Panc1 (cell line): ENCODE results near the gene SMCHD1. TPM values are rescaled to one million over a fixed set of nuclear protein-coding genes. Genes with fewer than 3 reads are reported as not detected.
"Not testable (repeated sequence)": the region's sequence is repeated elsewhere in the genome, so short reads cannot be mapped to it uniquely, and the experiment has no call there.

Experiments used
- ATAC-seq: fragments of 200-7000 bp; cut with Tn5 transposase; 2 replicates; pipeline ENCODE4 v1.9.1; 2020; ENCODE audit warnings: mild to moderate bottlenecking, moderate library complexity
- BruUV-seq: library from RNA; stranded (reverse); fragments of 400-500 nt; replicated peaks from 2 replicates; lab custom pipeline; 2021; lab: Mats Ljungman, UMichigan
- CTCF ChIA-PET: fragments of 300-600 bp; sonication (Branson Sonifier 250); formaldehyde crosslinking; loops from one replicate; lab custom pipeline; 2022; ENCODE audit warnings: antibody characterized with exemption; lab: Charles Lee
- POLR2A ChIA-PET: fragments of 300-600 bp; sonication (Branson Sonifier 250); formaldehyde crosslinking; loops from one replicate; lab custom pipeline; 2022; ENCODE audit warnings: antibody characterized with exemption; lab: Charles Lee
- DNase-seq: peaks from one replicate; pipeline ENCODE4 v3.0.0-alpha.2; 2010; ENCODE audit warnings: low read depth, low spot score
- H3K27ac ChIP-seq: 2 replicates; pipeline ENCODE4 v1.5.1; 2011; ENCODE audit warnings: mild to moderate bottlenecking, low read length, inconsistent platforms
- H3K27me3 ChIP-seq: fragments of 200-500 bp; sonication (Bioruptor generic); 2 replicates; pipeline ENCODE4 v1.6.0; 2014; ENCODE audit warnings: low read length, inconsistent platforms; ENCODE audit not compliant: control insufficient read depth, insufficient read depth
- H3K36me3 ChIP-seq: fragments of 200-500 bp; sonication (Bioruptor generic); 2 replicates; pipeline ENCODE4 v1.5.1; 2014; ENCODE audit warnings: inconsistent platforms, mild to moderate bottlenecking, low read length, moderate library complexity; ENCODE audit not compliant: control insufficient read depth, insufficient read depth
- H3K4me1 ChIP-seq: 2 replicates; pipeline ENCODE4 v1.5.1; 2011; ENCODE audit warnings: inconsistent platforms, mild to moderate bottlenecking, low read length, moderate library complexity; ENCODE audit not compliant: control insufficient read depth, insufficient read depth
- H3K4me3 ChIP-seq, 2 experiments: 2 replicates each; pipeline ENCODE4 v1.5.1; 2011 to 2012; ENCODE audit warnings: low read depth in 2 of 2, low read length in 2 of 2, mild to moderate bottlenecking in 2 of 2, inconsistent platforms in 1 of 2, moderate library complexity in 1 of 2
- H3K9me3 ChIP-seq: fragments of 200-500 bp; sonication (Bioruptor generic); 2 replicates; pipeline ENCODE4 v1.5.1; 2014; ENCODE audit warnings: low read depth, mild to moderate bottlenecking, inconsistent platforms, low read length, moderate library complexity; ENCODE audit not compliant: control insufficient read depth, insufficient read depth
- POLR2AphosphoS5 ChIP-seq: IDR thresholded peaks from 2 replicates; pipeline ENCODE4 v1.6.1; 2012; ENCODE audit warnings: mild to moderate bottlenecking, low read depth, low read length, moderate library complexity
- SIN3A ChIP-seq: IDR thresholded peaks from 2 replicates; pipeline ENCODE4 v1.6.1; 2012; ENCODE audit warnings: low read depth, mild to moderate bottlenecking, low read length, moderate library complexity, borderline replicate concordance; ENCODE audit not compliant: insufficient read depth
- TCF7L2 ChIP-seq: IDR thresholded peaks from 2 replicates; pipeline ENCODE4 v1.6.1; 2011; ENCODE audit warnings: mild to moderate bottlenecking, low read depth, low read length, inconsistent platforms
- in situ Hi-C: cut with HindIII; loops from 2 replicates; pipeline ENCODE4 v1.10.0; 2016; ENCODE audit warnings: low sequenced_read_pairs, low pct_unique_long_range_greater_than_20kb
- intact Hi-C: fragments of 100-400 bp; cut with micrococcal nuclease; formaldehyde crosslinking; loops from one replicate; pipeline ENCODE4 v1.10.0; 2022; ENCODE audit not compliant: unreplicated experiment
- total RNA-seq: library from RNA; stranded (reverse); gene quantifications from one replicate; pipeline ENCODE4 v1.2.1, GENCODE V29; 2021; ENCODE audit not compliant: unreplicated experiment
- TF ChIP-seq, protein P1 (sequence below), 2 experiments: IDR thresholded peaks; 2 replicates each; pipeline ENCODE4 v1.6.1; 2011 to 2012; ENCODE audit warnings: low read depth in 2 of 2, control low read depth in 1 of 2, low read length in 1 of 2, mild to moderate bottlenecking in 1 of 2, moderate library complexity in 1 of 2; ENCODE audit not compliant: insufficient read depth in 1 of 2
- TF ChIP-seq, protein P2 (sequence below): fragments of 450-650 bp; IDR thresholded peaks from 2 replicates; pipeline ENCODE4 v1.5.1; 2017; ENCODE audit warnings: mild to moderate bottlenecking

The SMCHD1 gene
- total RNA-seq, 1 experiment from 2014 or later = 40.9 TPM

- peaks cover 16% of the 10 kb centered on the region for H3K36me3 ChIP-seq
- intact Hi-C loops = no loop called here
- in situ Hi-C loops = no loop called here
- no peak for TF ChIP-seq SIN3A
- no peak for TF ChIP-seq POLR2AphosphoS5
- TF ChIP-seq, protein P1, sequence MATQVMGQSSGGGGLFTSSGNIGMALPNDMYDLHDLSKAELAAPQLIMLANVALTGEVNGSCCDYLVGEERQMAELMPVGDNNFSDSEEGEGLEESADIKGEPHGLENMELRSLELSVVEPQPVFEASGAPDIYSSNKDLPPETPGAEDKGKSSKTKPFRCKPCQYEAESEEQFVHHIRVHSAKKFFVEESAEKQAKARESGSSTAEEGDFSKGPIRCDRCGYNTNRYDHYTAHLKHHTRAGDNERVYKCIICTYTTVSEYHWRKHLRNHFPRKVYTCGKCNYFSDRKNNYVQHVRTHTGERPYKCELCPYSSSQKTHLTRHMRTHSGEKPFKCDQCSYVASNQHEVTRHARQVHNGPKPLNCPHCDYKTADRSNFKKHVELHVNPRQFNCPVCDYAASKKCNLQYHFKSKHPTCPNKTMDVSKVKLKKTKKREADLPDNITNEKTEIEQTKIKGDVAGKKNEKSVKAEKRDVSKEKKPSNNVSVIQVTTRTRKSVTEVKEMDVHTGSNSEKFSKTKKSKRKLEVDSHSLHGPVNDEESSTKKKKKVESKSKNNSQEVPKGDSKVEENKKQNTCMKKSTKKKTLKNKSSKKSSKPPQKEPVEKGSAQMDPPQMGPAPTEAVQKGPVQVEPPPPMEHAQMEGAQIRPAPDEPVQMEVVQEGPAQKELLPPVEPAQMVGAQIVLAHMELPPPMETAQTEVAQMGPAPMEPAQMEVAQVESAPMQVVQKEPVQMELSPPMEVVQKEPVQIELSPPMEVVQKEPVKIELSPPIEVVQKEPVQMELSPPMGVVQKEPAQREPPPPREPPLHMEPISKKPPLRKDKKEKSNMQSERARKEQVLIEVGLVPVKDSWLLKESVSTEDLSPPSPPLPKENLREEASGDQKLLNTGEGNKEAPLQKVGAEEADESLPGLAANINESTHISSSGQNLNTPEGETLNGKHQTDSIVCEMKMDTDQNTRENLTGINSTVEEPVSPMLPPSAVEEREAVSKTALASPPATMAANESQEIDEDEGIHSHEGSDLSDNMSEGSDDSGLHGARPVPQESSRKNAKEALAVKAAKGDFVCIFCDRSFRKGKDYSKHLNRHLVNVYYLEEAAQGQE (IDR thresholded peaks at IDR 0.05; ENCODE audit: insufficient read depth in 1 of 2, low read depth in 2 of 2, low read length in 1 of 2) = no peak
- TF ChIP-seq, protein P2, sequence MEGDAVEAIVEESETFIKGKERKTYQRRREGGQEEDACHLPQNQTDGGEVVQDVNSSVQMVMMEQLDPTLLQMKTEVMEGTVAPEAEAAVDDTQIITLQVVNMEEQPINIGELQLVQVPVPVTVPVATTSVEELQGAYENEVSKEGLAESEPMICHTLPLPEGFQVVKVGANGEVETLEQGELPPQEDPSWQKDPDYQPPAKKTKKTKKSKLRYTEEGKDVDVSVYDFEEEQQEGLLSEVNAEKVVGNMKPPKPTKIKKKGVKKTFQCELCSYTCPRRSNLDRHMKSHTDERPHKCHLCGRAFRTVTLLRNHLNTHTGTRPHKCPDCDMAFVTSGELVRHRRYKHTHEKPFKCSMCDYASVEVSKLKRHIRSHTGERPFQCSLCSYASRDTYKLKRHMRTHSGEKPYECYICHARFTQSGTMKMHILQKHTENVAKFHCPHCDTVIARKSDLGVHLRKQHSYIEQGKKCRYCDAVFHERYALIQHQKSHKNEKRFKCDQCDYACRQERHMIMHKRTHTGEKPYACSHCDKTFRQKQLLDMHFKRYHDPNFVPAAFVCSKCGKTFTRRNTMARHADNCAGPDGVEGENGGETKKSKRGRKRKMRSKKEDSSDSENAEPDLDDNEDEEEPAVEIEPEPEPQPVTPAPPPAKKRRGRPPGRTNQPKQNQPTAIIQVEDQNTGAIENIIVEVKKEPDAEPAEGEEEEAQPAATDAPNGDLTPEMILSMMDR = no peak
- no peak for TF ChIP-seq TCF7L2
- ChIA-PET CTCF (no interaction called here), POLR2A (no interaction called here)
- DNase-seq = no peak
- BruUV-seq = no TSS peak
- no peak overlapping the region for H3K4me3 ChIP-seq
- no peak overlapping the region for H3K27ac ChIP-seq
- H3K4me1 ChIP-seq = no peaks in the 10 kb centered on the region
- ATAC-seq = no peak
- no peaks in the 10 kb centered on the region for H3K9me3 ChIP-seq
- H3K27me3 ChIP-seq = no peaks in the 10 kb centered on the region
Measured at GRCh38 chr18:2799369-2799768, 143.8 kb downstream of the SMCHD1 start.

- Histone ChIP-seq H3K4me1 (no peaks in the 10 kb centered on the region), H3K36me3 (peaks cover 5% of the 10 kb centered on the region), H3K27ac (no peak overlapping the region), H3K27me3 (no peaks in the 10 kb centered on the region), H3K4me3 (no peak overlapping the region), H3K9me3 (no peaks in the 10 kb centered on the region)
- in situ Hi-C loops (no loop called here), intact Hi-C loops (no loop called here)
- CTCF ChIA-PET = no interaction called here
- DNase-seq = no peak
- POLR2A ChIA-PET = no interaction called here
- BruUV-seq = no TSS peak
- no peak for TF ChIP-seq TCF7L2
- TF ChIP-seq, protein P2 = no peak
- TF ChIP-seq, protein P1 (IDR thresholded peaks at IDR 0.05; ENCODE audit: insufficient read depth in 1 of 2, low read depth in 2 of 2, low read length in 1 of 2) = no peak
- no peak for TF ChIP-seq POLR2AphosphoS5
- no peak for TF ChIP-seq SIN3A
- no peak for ATAC-seq
Measured at GRCh38 chr18:2805970-2806943, 150.7 kb downstream of the SMCHD1 start.

DNA sequence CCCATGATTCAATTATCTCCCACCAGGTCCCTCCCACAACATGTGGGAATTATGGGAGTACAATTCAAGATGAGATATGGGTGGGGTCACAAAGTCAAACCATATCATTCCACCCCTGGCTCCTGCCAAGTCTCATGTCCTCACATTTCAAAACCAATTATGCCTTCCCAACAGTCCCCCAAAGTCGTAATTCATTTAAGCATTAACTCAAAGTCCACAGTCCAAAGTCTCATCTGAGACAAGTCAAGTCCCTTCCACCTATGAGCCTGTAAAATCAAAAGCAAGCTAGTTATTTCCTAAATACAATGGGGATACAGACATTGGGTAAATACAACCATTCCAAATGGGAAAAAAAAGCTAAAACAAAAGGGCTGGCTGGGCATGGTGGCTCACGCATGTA, 153.1 kb downstream of the SMCHD1 start:
- H3K27ac ChIP-seq, BruUV-seq, POLR2A ChIA-PET, ATAC-seq, DNase-seq, H3K27me3 ChIP-seq, in situ Hi-C loops, H3K4me1 ChIP-seq, CTCF ChIA-PET, H3K9me3 ChIP-seq, intact Hi-C loops, H3K4me3 ChIP-seq, H3K36me3 ChIP-seq: not testable (repeated sequence)
